Muscle of back (tissue), 11 donors: ENCODE data around the gene PARD3. TPM values are rescaled to one million over a fixed set of nuclear protein-coding genes. Genes with fewer than 3 reads are reported as not detected.

Source experiments
- DNase-seq, 3 donors: peaks; one replicate each; pipeline versions ENCODE4 v3.0.0 to v3.0.0-alpha.2; 2013
- polyA plus RNA-seq, 10 donors: library from polyadenylated mRNA; unstranded; fragments of 120-200 nt; gene quantifications; one replicate each; pipeline ENCODE4 v1.2.1, GENCODE V29; 2013; ENCODE audit not compliant: insufficient read length in 10 of 10

Gene PARD3
- polyA plus RNA-seq, 10 donors, result 35.1 to 55.3 (median 41.4) TPM

- DNase-seq, result no peak
Measured at GRCh38 chr10:34503704-34504103, 311.4 kb downstream of the PARD3 start.

- no peak for DNase-seq
Measured at GRCh38 chr10:34499612-34500279, 315.4 kb downstream of the PARD3 start.

GRCh38 chr10:34498821-34499220 is 316.3 kb downstream of the PARD3 start:
- no peak for DNase-seq

GRCh38 chr10:34495938-34496337 is 319.2 kb downstream of the PARD3 start:
- DNase-seq, result no peak

GRCh38 chr10:34494012-34494411 is 321.1 kb downstream of the PARD3 start:
- DNase-seq, result no peak

GRCh38 chr10:34492081-34492480 is 323.0 kb downstream of the PARD3 start:
- DNase-seq, result no peak

- DNase-seq, result peak in 1 of 3 donors; percentile 30
Measured at GRCh38 chr10:34491678-34492077, 323.4 kb downstream of the PARD3 start.

- peak in 1 of 3 donors; percentile 34 for DNase-seq
Measured at GRCh38 chr10:34489973-34490745, 324.9 kb downstream of the PARD3 start.

GRCh38 chr10:34489411-34489810 is 325.7 kb downstream of the PARD3 start:
- no peak for DNase-seq

- DNase-seq, result no peak
Measured at GRCh38 chr10:34488476-34489130, 326.5 kb downstream of the PARD3 start.

GRCh38 chr10:34486008-34486407 is 329.1 kb downstream of the PARD3 start:
- DNase-seq, result no peak

GRCh38 chr10:34484164-34484563 is 330.9 kb downstream of the PARD3 start:
- no peak for DNase-seq

GRCh38 chr10:34480345-34480744 is 334.8 kb downstream of the PARD3 start:
- DNase-seq, result no peak

GRCh38 chr10:34479520-34480179 is 335.4 kb downstream of the PARD3 start:
- DNase-seq, result no peak

GRCh38 chr10:34477249-34477648 is 337.8 kb downstream of the PARD3 start:
- no peak for DNase-seq

GRCh38 chr10:34476608-34477007 is 338.5 kb downstream of the PARD3 start:
- DNase-seq, result no peak

GRCh38 chr10:34475786-34476185 is 339.3 kb downstream of the PARD3 start:
- no peak for DNase-seq

GRCh38 chr10:34475274-34475646 is 339.8 kb downstream of the PARD3 start:
- peak in 2 of 3 donors; percentile 36 to 66 for DNase-seq

- peak in 1 of 3 donors; percentile 52 for DNase-seq
Measured at GRCh38 chr10:34474555-34475273, 340.4 kb downstream of the PARD3 start.

GRCh38 chr10:34474009-34474376 is 341.1 kb downstream of the PARD3 start:
- no peak for DNase-seq

- DNase-seq, result peak in 1 of 3 donors; percentile 22
Measured at GRCh38 chr10:34473174-34474008, 341.7 kb downstream of the PARD3 start.
